Non-pigmented ciliary epithelial cell (primary cell): ENCODE results near the gene PROC.

ENCODE experiments used
- DNase-seq: peaks from one replicate; pipeline ENCODE4 v3.0.0-alpha.2; 2010; ENCODE audit warnings: low read depth

Gene PROC

GRCh38 chr2:127456960-127457359 is 38.7 kb downstream of the PROC start:
- no peak for DNase-seq

GRCh38 chr2:127462461-127462860 is 44.2 kb downstream of the PROC start:
- DNase-seq: no peak

- DNase-seq: no peak
Observed at GRCh38 chr2:127463155-127463991, 45.1 kb downstream of the PROC start.

- no peak for DNase-seq
Observed at GRCh38 chr2:127464470-127465257, 46.4 kb downstream of the PROC start.

- no peak for DNase-seq
Observed at GRCh38 chr2:127465258-127465657, 47.0 kb downstream of the PROC start.

GRCh38 chr2:127469051-127469450 is 50.8 kb downstream of the PROC start:
- no peak for DNase-seq

- no peak for DNase-seq
Observed at GRCh38 chr2:127469974-127470373, 51.7 kb downstream of the PROC start.

GRCh38 chr2:127471286-127471988 is 53.2 kb downstream of the PROC start:
- no peak for DNase-seq

- DNase-seq: no peak
Observed at GRCh38 chr2:127472268-127472667, 54.0 kb downstream of the PROC start.

- no peak for DNase-seq
Observed at GRCh38 chr2:127475788-127476187, 57.6 kb downstream of the PROC start.
